HG03045 (cell line): ENCODE data around the gene USH2A.

Experiments used
- ATAC-seq: cut with Tn5 transposase; IDR thresholded peaks from one replicate; pipeline ENCODE4 v1.9.1; 2021; ENCODE audit warnings: mild to moderate bottlenecking, moderate library complexity; ENCODE audit not compliant: unreplicated experiment

USH2A gene

DNA sequence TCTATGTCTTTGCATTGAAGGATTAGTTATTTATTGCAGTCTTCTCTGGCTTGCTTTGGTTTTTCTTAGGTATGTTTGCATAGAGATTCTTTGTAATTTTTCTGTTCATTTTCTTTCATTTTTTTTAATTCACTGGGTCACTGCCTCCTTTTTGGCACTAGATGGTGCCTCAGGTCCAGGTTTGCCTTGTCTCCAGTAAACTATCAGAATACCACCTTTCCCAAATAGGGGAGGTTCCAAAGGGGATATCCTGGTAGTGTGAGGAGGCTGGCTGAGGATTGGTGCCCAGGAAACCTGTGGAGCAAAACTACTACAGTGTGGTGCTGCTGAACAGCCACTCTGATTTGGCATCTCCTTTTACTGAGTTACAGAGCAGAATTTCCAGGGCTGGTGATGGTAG is 599.0 kb downstream of the USH2A start:
- no peak for ATAC-seq

DNA sequence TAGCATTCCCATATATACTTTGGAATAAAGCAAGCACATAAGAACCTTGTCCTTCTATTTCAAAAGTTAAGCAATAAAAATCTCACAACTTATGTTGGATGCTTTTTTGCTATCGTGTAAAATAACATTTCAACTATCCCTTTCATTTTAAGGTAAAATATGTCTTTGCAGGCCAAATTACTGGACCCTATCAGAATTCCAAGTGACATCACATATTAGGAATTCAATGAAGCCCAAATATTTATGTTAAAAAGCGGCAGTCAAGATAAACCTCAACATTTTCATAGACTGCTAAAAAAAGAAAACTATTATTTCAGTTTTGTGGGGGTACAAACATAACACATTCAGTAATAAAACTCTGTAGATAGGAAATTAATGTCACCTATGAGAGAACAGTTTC is 604.1 kb downstream of the USH2A start:
- no peak for ATAC-seq

- ATAC-seq = no peak
These were observed 615.3 kb downstream of the USH2A start for GRCh38 chr1:215807911-215808436.

GRCh38 chr1:215807218-215807617 is 616.0 kb downstream of the USH2A start:
- no peak for ATAC-seq

DNA sequence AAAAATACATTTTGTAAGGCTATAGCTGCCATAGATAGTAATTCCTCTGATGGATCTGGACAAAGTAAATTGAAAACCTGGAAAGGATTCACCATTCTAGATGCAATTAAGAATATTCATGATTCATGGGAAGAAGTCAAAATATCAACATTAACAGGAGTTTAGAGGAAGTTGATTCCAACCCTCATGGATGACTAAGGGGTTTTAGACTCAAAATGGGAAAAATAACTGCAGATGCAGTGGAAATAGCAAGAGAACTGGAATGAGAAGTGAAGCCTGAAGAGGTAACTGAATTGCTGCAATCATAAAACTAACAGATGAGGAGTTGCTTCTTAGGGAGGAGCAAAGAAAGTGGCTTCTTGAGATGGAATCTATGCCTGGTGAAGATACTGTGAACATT is 625.4 kb downstream of the USH2A start:
- ATAC-seq = no peak

GRCh38 chr1:215794156-215794555 is 629.1 kb downstream of the USH2A start:
- no peak for ATAC-seq

- ATAC-seq = no peak
These were observed 630.1 kb downstream of the USH2A start for GRCh38 chr1:215793180-215793579.

DNA sequence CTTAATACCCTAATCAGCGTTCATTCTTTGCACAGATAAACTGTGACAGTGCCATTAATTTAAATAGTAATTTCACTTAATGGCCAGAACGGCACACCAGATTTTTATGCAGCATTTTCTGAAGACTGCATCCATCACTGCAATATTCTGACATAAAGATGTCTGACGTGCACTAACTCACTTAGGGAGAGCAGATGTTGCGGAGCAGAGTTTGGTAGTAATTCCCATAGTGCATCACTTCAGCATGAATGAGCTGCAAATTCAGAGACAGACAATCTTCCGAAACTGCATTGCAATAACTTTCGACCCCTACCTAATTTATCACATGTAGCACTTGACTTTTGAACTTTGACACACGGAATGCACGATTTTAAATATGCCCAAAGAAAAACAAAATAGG is 630.8 kb downstream of the USH2A start:
- no peak for ATAC-seq

DNA sequence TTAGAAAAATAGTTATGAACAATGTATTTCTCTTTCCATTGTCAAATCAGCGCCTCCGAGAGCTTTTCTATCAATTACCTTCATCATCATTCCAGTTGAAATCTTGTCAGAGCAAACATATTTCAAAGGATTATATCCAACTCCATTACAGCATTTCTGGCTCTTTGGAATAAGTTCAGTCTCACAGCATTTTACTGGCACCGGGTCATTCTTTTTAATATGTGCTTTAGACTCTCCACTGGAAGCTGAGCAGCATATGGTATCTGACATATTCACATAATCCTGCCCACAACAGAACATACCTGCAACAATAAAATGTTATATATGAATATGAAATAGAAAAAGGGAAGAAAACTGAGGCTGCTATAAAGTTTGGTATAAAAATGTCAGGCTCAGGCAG is 633.3 kb downstream of the USH2A start:
- ATAC-seq = no peak

DNA sequence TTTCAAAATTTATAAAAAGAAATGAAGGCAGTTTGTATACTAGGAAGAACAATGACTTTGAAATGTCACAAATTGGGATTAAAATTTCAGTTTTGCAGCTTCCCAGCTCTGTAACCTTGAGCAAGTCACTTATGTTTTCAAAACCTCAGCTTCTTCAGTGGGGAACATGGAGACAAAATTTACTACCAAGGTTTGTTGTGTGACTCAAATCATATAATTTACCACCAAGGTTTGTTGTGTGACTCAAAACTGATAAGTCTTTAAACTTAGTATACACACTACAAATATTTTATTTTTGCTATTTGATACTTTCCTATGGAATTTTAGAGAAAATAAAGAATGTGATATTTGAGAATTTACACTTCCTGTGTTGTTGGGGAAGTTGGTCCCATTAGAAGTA is 636.3 kb downstream of the USH2A start:
- ATAC-seq = no peak

DNA sequence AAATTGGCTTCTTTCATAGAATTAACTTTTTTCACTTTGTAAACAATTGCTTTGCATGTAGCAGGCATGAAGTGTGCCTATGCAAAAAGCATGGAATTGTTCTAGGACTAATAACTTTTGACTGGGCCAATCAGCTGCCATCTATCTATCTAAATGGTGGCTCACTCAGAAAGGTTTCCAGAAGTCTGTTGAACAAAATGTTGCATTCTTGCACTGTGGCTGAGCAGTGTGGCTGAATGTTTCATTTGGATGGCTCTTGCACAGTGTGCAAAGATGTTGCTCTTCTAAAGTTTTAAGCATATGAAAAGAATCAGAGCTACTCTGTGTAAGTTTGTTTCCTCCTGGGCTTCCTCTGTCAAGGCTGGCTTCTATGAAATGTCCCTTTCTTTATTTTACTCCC is 642.6 kb downstream of the USH2A start:
- no peak for ATAC-seq

DNA sequence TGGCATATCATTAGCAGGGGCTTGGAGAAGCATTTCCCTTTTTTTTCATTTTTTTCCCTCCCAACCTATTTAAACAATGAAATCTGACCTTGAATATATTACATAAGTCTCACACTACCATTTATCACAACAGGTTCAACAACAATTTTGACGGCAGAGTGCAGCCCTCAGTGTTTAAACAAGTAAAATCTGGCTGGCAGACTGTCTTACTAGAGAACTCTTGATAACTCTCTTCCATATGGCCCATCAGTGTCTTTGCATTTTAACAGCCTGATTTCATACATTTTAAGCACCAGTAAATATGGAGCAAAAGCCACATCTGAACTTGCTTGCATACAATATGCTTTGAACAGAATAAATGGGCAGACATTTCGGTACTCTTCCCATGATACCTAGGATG is 643.1 kb downstream of the USH2A start:
- ATAC-seq = no peak

- ATAC-seq = no peak
These were observed 643.5 kb downstream of the USH2A start for GRCh38 chr1:215779729-215780128.

DNA sequence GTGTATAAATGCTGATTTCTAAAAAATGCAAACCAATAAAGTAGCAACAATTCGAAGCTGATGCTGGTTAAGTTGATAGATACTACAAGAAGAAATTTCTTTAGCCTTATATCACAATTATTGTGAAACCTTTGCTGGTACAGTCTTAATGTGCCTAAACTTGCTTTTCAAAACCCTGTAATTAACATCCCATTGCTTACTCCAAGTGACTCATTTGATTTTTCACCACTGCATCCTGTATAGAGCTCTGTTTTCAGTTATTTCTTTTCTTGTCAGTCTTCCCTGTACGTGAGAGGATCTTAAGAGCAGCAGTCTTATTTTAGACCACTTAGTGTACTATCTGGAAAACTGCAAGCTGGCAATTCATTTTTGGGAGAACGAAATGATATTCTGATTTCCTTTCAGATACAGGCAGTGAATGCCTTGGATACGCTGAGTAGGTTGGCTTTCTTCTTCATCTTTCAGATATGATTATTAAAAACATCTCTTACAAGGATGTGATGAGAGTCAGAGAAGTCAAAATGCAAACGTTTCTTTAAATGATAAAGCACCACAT is 645.8 kb downstream of the USH2A start:
- ATAC-seq = no peak

DNA sequence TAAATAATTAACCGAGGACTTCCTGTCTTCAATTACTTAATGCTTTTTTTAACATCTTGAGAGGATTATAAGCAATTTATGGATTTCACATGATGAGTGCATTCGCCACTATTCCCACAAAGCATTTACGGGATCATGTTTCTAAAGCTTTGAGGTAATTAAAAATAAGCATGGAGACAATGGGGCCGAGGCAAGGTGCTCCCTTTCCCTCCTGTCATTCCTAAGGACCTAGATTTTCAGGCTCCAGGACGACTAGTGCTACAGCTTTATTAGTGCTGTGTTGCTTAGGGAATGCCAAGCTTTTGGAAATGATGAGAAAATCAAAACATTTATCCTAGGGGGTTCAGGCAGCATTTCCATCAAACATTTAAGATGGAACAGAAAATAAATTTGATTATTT is 646.9 kb downstream of the USH2A start:
- no peak for ATAC-seq

DNA sequence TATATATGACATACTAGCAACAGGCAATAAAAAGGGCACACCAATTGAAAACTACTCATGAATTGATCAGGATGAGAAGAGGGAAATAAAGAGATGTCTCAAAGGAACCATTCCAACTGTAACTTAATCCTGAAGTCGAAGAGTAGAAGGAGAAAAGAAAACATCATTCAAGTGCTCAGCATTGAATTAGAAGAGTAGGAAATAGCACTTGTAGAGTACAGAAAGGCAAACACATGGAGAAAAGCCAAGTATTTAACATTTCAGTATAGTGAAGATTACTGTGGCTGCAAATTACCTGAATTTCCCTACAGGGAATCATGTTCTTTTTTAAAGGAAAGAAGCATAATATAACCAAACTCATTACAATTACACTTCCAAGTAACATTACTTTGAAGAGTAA is 651.1 kb downstream of the USH2A start:
- no peak for ATAC-seq

DNA sequence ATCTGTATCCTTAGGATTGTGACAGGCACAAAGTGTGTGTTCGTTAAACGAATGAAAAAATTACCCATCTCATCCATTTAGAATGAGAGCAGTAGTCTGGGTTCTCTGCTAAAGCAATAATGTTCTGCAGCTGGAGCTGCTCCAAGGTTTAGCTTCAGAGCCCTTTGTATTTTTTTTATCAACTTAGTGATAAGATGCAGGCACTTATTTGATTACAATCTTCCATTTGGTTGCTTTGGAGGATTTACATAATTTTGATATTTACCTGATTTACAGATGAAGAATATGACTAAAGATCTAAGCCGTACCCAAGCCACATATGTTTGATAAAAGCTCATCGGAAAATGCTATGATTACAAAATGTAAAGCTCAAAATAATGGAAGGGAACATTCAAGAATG is 654.9 kb downstream of the USH2A start:
- no peak for ATAC-seq

DNA sequence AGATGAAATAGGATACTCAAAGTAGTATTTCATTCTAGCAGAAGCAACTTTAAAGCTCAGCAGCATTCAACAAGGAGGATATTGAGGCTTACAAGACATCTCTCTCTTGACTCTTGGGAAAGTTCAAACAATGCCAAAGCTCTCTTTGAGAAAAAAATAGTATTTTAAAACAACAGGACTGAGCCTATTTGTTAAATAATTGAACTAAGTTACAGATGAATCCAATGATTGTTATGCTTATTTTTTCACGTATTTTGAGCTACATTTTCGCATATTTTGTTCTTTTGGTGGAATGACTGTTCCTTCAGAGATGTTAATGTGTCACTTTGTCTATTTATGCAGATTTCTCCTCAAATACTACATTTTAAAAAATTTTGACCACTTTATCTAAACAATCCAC is 655.5 kb downstream of the USH2A start:
- ATAC-seq = no peak

DNA sequence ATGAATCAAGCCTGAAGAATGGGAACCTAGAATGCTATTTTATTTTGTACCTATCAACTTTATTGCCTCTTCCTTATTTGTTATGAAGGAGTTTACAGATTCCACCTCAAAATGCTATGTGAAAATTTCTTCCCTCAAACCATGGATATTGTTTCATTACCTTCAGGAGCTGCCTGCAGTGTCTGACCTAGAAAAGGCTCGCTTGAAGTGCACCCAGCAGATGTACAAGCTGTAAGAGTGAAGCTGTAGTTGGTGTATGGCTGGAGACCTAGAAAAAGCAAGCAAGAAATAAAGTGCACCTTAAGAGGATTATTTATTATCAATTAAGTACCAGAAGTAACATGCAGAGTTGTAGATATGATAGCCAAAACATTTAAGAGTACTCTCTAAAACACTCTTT is 656.7 kb downstream of the USH2A start:
- ATAC-seq = no peak

DNA sequence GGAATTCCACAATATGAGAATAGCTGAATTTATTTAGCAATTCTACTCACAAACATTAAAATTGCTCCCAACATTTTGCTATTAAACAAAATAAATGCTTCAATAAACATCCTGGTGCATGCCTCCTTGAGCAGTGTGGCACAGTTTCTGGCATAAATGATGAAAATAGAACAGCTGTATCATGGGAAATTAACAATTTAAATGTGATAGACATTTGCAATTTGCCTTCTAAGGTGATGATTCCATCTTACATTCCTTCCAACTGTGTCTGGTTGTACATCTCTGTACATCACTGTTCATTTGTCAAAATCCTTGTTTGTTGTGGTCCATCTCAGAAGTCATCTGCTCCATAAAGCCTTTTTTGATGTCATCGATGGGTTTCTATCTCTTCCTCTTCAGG is 657.4 kb downstream of the USH2A start:
- ATAC-seq = no peak

GRCh38 chr1:215761446-215761845 is 661.8 kb downstream of the USH2A start:
- ATAC-seq = no peak

GRCh38 chr1:215754112-215754511 is 669.1 kb downstream of the USH2A start:
- no peak for ATAC-seq

- ATAC-seq = no peak
These were observed 673.8 kb downstream of the USH2A start for GRCh38 chr1:215749414-215749813.
